K562 (cell line): ENCODE measurements around the gene CHRNG.

Experiments used
- CEBPB ChIP-seq: fragments of 450-650 bp; IDR thresholded peaks from 2 replicates; pipeline ENCODE4 v1.6.1; 2016; ENCODE audit warnings: missing genetic modification characterization, missing compliant biosample characterization
- E2F1 ChIP-seq: sonication (generic); formaldehyde crosslinking; IDR thresholded peaks from 2 replicates; pipeline ENCODE4 v1.8.1; 2023; ENCODE audit warnings: mild to moderate bottlenecking, missing genetic modification reagents, moderate library complexity
- ELF4 ChIP-seq: fragments of 450-650 bp; formaldehyde crosslinking; IDR thresholded peaks from 2 replicates; pipeline ENCODE4 v1.4.0; 2022; ENCODE audit warnings: missing genetic modification characterization
- EZH2 ChIP-seq: IDR thresholded peaks from 2 replicates; pipeline ENCODE4 v1.6.1; 2012; ENCODE audit warnings: low read depth, mild to moderate bottlenecking, inconsistent platforms, low read length, borderline replicate concordance
- POLR2A ChIP-seq: fragments of 450-650 bp; conservative IDR thresholded peaks from 2 replicates; pipeline ENCODE4 v1.6.1; 2016
- POLR2AphosphoS5 ChIP-seq: IDR thresholded peaks from 2 replicates; pipeline ENCODE4 v1.6.1; 2011; ENCODE audit warnings: mild to moderate bottlenecking, low read depth, low read length, moderate library complexity; ENCODE audit not compliant: control insufficient read depth, insufficient read depth
- RFX5 ChIP-seq: IDR thresholded peaks from 2 replicates; pipeline ENCODE4 v1.6.1; 2011; ENCODE audit warnings: low read depth, mild to moderate bottlenecking, improper control_type of control experiment, low read length
- TAF1 ChIP-seq: IDR thresholded peaks from 2 replicates; pipeline ENCODE4 v1.6.1; 2011; ENCODE audit warnings: mild to moderate bottlenecking, low read length, moderate library complexity; ENCODE audit not compliant: insufficient read depth, control insufficient read depth, severe bottlenecking; ENCODE audit errors: extremely low read depth
- ZNF668 ChIP-seq: fragments of 250-450 bp; sonication (Bioruptor Pico); IDR thresholded peaks from 2 replicates; pipeline ENCODE4 v1.8.0; 2022; ENCODE audit warnings: mild to moderate bottlenecking, inconsistent platforms
- ZNF778 ChIP-seq: fragments of 450-650 bp; formaldehyde crosslinking; IDR thresholded peaks from 2 replicates; pipeline ENCODE4 v1.4.0; 2020; ENCODE audit warnings: mild to moderate bottlenecking, moderate library complexity
- TF ChIP-seq, protein P1 (sequence below), 3 experiments: IDR thresholded peaks in 2 of 3; conservative IDR thresholded peaks in 1 of 3; 2 replicates each; pipeline ENCODE4 v1.5.1; 2011 to 2012; ENCODE audit warnings: low read length in 3 of 3, mild to moderate bottlenecking in 3 of 3, control low read depth in 2 of 3, improper control_type of control experiment in 1 of 3, inconsistent platforms in 1 of 3, low read depth in 1 of 3, mixed read lengths in 1 of 3, moderate library complexity in 1 of 3; ENCODE audit not compliant: insufficient read depth in 2 of 3

DNA sequence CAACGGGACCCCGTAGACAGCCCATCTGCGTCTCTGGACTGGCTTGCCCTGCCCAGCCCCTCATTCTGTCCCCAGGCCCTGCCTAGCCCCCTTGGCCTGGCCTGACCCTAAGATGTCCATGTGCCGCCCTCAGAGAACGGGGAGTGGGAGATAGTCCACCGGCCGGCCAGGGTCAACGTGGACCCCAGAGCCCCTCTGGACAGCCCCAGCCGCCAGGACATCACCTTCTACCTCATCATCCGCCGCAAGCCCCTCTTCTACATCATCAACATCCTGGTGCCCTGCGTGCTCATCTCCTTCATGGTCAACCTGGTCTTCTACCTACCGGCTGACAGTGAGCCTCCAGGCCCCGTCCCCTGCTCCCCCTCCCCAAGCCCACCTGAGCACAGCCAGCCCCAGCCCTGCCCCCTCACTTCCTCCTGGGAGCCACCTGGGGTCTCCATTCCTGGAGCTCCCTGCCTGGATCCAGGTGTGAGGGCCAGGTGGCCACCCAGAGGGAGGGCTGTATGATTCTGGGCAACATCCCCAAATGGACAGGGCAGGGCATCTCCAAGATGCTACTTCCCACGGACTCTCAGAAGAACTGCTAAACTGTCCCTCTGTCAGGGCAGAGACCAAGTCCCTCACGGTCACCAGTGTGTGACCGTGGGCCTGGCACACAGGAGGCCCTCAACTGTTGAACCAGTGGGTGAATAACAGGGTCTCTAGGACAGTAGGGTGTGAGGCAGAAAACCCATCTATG lies 9.5 kb upstream of the CHRNG start:
- TF ChIP-seq ZNF668 (no peak), EZH2 (no peak), POLR2A (no peak), CEBPB (tag) (no peak), E2F1 (CRISPR knock-in tag) (no peak), ELF4 (CRISPR knock-in tag) (no peak), TAF1 (no peak), ZNF778 (CRISPR knock-in tag) (no peak), POLR2AphosphoS5 (no peak), RFX5 (no peak)
- TF ChIP-seq, protein P1, sequence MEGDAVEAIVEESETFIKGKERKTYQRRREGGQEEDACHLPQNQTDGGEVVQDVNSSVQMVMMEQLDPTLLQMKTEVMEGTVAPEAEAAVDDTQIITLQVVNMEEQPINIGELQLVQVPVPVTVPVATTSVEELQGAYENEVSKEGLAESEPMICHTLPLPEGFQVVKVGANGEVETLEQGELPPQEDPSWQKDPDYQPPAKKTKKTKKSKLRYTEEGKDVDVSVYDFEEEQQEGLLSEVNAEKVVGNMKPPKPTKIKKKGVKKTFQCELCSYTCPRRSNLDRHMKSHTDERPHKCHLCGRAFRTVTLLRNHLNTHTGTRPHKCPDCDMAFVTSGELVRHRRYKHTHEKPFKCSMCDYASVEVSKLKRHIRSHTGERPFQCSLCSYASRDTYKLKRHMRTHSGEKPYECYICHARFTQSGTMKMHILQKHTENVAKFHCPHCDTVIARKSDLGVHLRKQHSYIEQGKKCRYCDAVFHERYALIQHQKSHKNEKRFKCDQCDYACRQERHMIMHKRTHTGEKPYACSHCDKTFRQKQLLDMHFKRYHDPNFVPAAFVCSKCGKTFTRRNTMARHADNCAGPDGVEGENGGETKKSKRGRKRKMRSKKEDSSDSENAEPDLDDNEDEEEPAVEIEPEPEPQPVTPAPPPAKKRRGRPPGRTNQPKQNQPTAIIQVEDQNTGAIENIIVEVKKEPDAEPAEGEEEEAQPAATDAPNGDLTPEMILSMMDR (IDR thresholded peaks at IDR 0.05 in 2 of 3, conservative IDR thresholded peaks at IDR 0.05 in 1 of 3; ENCODE audit: insufficient read depth in 2 of 3, low read depth in 1 of 3, low read length in 3 of 3) = no peak
